Kidney (tissue), 14 donors: ENCODE data around the gene EPS8L3. TPM values are rescaled to one million over a fixed set of nuclear protein-coding genes. Genes with fewer than 3 reads are reported as not detected.
A peak's percentile ranks its signal among the peaks of the same experiment; 100 is the strongest.

Source experiments
- DNase-seq, 5 donors: peaks; one replicate each; pipeline ENCODE4 v3.0.0-alpha.2; 2013 to 2020
- FAIRE-seq: peaks from 2 replicates; lab custom pipeline; 2012; peaks lifted over from hg19 to GRCh38; lab: Jason Lieb, UNC
- H3K27ac ChIP-seq, 2 donors: one replicate each; pipeline ENCODE4 v1.7.0; 2013; ENCODE audit warnings: low read depth in 2 of 2, low read length in 2 of 2, inconsistent platforms in 1 of 2
- H3K27me3 ChIP-seq: one replicate; pipeline ENCODE4 v1.7.1; 2013; ENCODE audit warnings: low read length, inconsistent platforms; ENCODE audit not compliant: control insufficient read depth, insufficient read depth
- H3K36me3 ChIP-seq, 3 donors: one replicate each; pipeline versions ENCODE4 v1.7.0 to v1.7.1; 2013; ENCODE audit warnings: low read length in 3 of 3, control low read depth in 1 of 3, inconsistent platforms in 1 of 3; ENCODE audit not compliant: insufficient read depth in 3 of 3, control insufficient read depth in 2 of 3
- H3K4me1 ChIP-seq, 3 donors: one replicate each; pipeline versions ENCODE4 v1.7.0 to v1.7.1; 2013; ENCODE audit warnings: low read length in 3 of 3, inconsistent platforms in 1 of 3, low read depth in 1 of 3; ENCODE audit not compliant: control insufficient read depth in 2 of 3, insufficient read depth in 2 of 3
- H3K4me3 ChIP-seq, 3 donors: one replicate each; pipeline versions ENCODE4 v1.7.0 to v1.8.1; 2013; ENCODE audit warnings: low read length in 3 of 3, control low read depth in 1 of 3, inconsistent platforms in 1 of 3
- H3K9ac ChIP-seq, 3 donors: one replicate each; pipeline versions ENCODE4 v1.7.0 to v1.7.1; 2013; ENCODE audit warnings: low read length in 3 of 3, control low read depth in 1 of 3, inconsistent platforms in 1 of 3
- H3K9me3 ChIP-seq, 3 donors: one replicate each; pipeline versions ENCODE4 v1.7.0 to v1.7.1; 2013; ENCODE audit warnings: low read length in 3 of 3, control low read depth in 1 of 3, inconsistent platforms in 1 of 3; ENCODE audit not compliant: control insufficient read depth in 2 of 3, insufficient read depth in 1 of 3
- CTCF ChIP-seq: IDR thresholded peaks from 3 replicates; pipeline ENCODE4 v1.5.1; 2012; ENCODE audit warnings: mild to moderate bottlenecking, moderate library complexity, borderline replicate concordance; ENCODE audit not compliant: insufficient read depth; ENCODE audit errors: extremely low read depth
- intact Hi-C: fragments of 100-400 bp; cut with DNase I; formaldehyde crosslinking; loops from one replicate; pipeline ENCODE4 v1.11.1; 2022
- polyA plus RNA-seq: library from polyadenylated mRNA; stranded (reverse); fragments of 350-450 nt; fragmentation: Illumina TruSeq; extraction: RNeasy Lipid Tissue Mini Kit (QIAGEN cat#74804); gene quantifications from one replicate; pipeline ENCODE4 v1.2.3, GENCODE V29; 2014; ENCODE audit warnings: low read depth, low replicate concordance; ENCODE audit not compliant: insufficient read depth
- total RNA-seq: library from RNA; stranded (reverse); fragmentation: NEBNext Ultra II Directional; extraction: Animal tissue kit (Norgen Biotek cat#: 25700); gene quantifications from one replicate; pipeline ENCODE4 v1.2.1, GENCODE V29; 2021
- donor health status: control.
- donor health status: control.
- donor health status: control.
- donor health status: control.
- donor health status: control.
- donor health status: DM: yes; HTN: yes; CAD: no.
- donor health status: Normal renal cell carcinoma (clear cell type).

EPS8L3 gene
- total and polyA plus RNA-seq, 2 donors from 2014 or later, result 1.8 TPM; not detected in 1

GRCh38 chr1:109780982-109781381 is 17.3 kb upstream of the EPS8L3 start:
- intact Hi-C loops, result no loop called here
- FAIRE-seq, result no peak
- no peak for TF ChIP-seq CTCF

GRCh38 chr1:109777980-109778625 is 14.4 kb upstream of the EPS8L3 start:
- peak in 2 of 5 donors; percentile 24 to 49 for DNase-seq

More at GRCh38 chr1:109780982-109781381, 17.3 kb upstream of the EPS8L3 start:
- Histone ChIP-seq H3K27me3 (no peaks in the 10 kb centered on the region), H3K9ac (no peak overlapping the region), H3K27ac (no peak overlapping the region), H3K9me3 (peaks cover 0 to 6% (median 0%) of the 10 kb centered on the region in 3 donors), H3K4me3 (no peak overlapping the region), H3K36me3 (no peaks in the 10 kb centered on the region), H3K4me1 (peaks cover 2 to 11% (median 8%) of the 10 kb centered on the region in 3 donors)
- DNase-seq, result no peak

GRCh38 chr1:109777436-109777835 is 13.7 kb upstream of the EPS8L3 start:
- intact Hi-C loops, result loop anchor here (5.0 kb wide), 1 partner anchor 205 kb away; the partner anchor contains the start of gene AHCYL1
- H3K4me3 ChIP-seq, result no peak overlapping the region
- H3K9ac ChIP-seq, result no peak overlapping the region
- no peak overlapping the region for H3K27ac ChIP-seq
- FAIRE-seq (no peak), DNase-seq (peak in 2 of 5 donors; percentile 25 to 56)
- H3K4me1 ChIP-seq, result peaks cover 0 to 3% (median 3%) of the 10 kb centered on the region in 3 donors
- no peak for TF ChIP-seq CTCF
- H3K27me3 ChIP-seq, result no peaks in the 10 kb centered on the region
- H3K36me3 ChIP-seq, result no peaks in the 10 kb centered on the region
- peaks cover 0 to 6% (median 0%) of the 10 kb centered on the region in 3 donors for H3K9me3 ChIP-seq

More at GRCh38 chr1:109777980-109778625, 14.4 kb upstream of the EPS8L3 start:
- Histone ChIP-seq H3K27me3 (no peaks in the 10 kb centered on the region), H3K36me3 (no peaks in the 10 kb centered on the region), H3K9ac (no peak overlapping the region), H3K27ac (no peak overlapping the region), H3K4me3 (no peak overlapping the region), H3K4me1 (peaks cover 1 to 9% (median 5%) of the 10 kb centered on the region in 3 donors), H3K9me3 (peaks cover 0 to 6% (median 0%) of the 10 kb centered on the region in 3 donors)
- FAIRE-seq, result no peak
- intact Hi-C loops, result loop anchor here (5.0 kb wide), 1 partner anchor 204 kb away; the partner anchor contains the start of gene AHCYL1
- no peak for TF ChIP-seq CTCF
